Liver (tissue), 9 donors: Measurements from ENCODE around the gene PSD4. TPM values are rescaled to one million over a fixed set of nuclear protein-coding genes. Genes with fewer than 3 reads are reported as not detected.

Source experiments
- DNase-seq: peaks from one replicate; pipeline ENCODE4 v3.0.0-alpha.2; 2017; ENCODE audit warnings: low spot score
- H3K27ac ChIP-seq, 2 donors: one replicate each; pipeline ENCODE4 v1.7.0; 2013; ENCODE audit warnings: inconsistent platforms in 2 of 2, low read length in 2 of 2, control low read depth in 1 of 2, low read depth in 1 of 2, mild to moderate bottlenecking in 1 of 2
- H3K27me3 ChIP-seq, 4 donors: one replicate each; pipeline versions ENCODE4 v1.6.1 to v1.7.0; 2013; ENCODE audit warnings: low read length in 3 of 4, inconsistent platforms in 1 of 4, mild to moderate bottlenecking in 1 of 4, moderate library complexity in 1 of 4; ENCODE audit not compliant: control insufficient read depth in 4 of 4, insufficient read depth in 4 of 4
- H3K36me3 ChIP-seq, 4 donors: one replicate each; pipeline versions ENCODE4 v1.6.1 to v1.7.0; 2013; ENCODE audit warnings: low read length in 3 of 4, mild to moderate bottlenecking in 3 of 4, low read depth in 1 of 4, moderate library complexity in 1 of 4; ENCODE audit not compliant: control insufficient read depth in 4 of 4, insufficient read depth in 3 of 4
- H3K4me1 ChIP-seq, 4 donors: one replicate each; pipeline versions ENCODE4 v1.6.1 to v1.7.0; 2013; ENCODE audit warnings: low read length in 3 of 4, mild to moderate bottlenecking in 3 of 4, moderate library complexity in 1 of 4; ENCODE audit not compliant: control insufficient read depth in 4 of 4, insufficient read depth in 4 of 4
- H3K4me3 ChIP-seq, 3 donors: one replicate each; pipeline versions ENCODE4 v1.6.1 to v1.7.0; 2013; ENCODE audit warnings: low read length in 3 of 3, control low read depth in 1 of 3, low read depth in 1 of 3, mild to moderate bottlenecking in 1 of 3
- H3K9ac ChIP-seq, 2 donors: one replicate each; pipeline ENCODE4 v1.7.0; 2013; ENCODE audit warnings: low read length in 2 of 2, mild to moderate bottlenecking in 2 of 2, moderate library complexity in 2 of 2, control low read depth in 1 of 2, low read depth in 1 of 2
- H3K9me3 ChIP-seq, 4 donors: one replicate each; pipeline versions ENCODE4 v1.6.1 to v1.7.0; 2013; ENCODE audit warnings: low read length in 3 of 4; ENCODE audit not compliant: control insufficient read depth in 4 of 4
- ATF3 ChIP-seq: IDR thresholded peaks from 2 replicates; pipeline ENCODE4 v1.6.1; 2016; ENCODE audit warnings: antibody characterized with exemption
- CTCF ChIP-seq: fragments of 150-350 bp; IDR thresholded peaks from 2 replicates; pipeline ENCODE4 v1.5.1; 2017; ENCODE audit warnings: improper control_type of control experiment, low read depth, low read length; ENCODE audit not compliant: missing input control
- EGR1 ChIP-seq, 2 donors: IDR thresholded peaks; 2 replicates each; pipeline ENCODE4 v1.6.1; 2016 to 2018; ENCODE audit warnings: antibody characterized with exemption in 2 of 2, low read depth in 2 of 2
- FOXA1 ChIP-seq: IDR thresholded peaks from 2 replicates; pipeline ENCODE4 v1.6.1; 2016; ENCODE audit warnings: antibody characterized with exemption
- FOXA2 ChIP-seq: IDR thresholded peaks from 2 replicates; pipeline ENCODE4 v1.6.1; 2016; ENCODE audit warnings: antibody characterized with exemption
- GABPA ChIP-seq, 2 donors: IDR thresholded peaks in 1 of 2; conservative IDR thresholded peaks in 1 of 2; 2 replicates each; pipeline ENCODE4 v1.6.1; 2016; ENCODE audit warnings: antibody characterized with exemption in 2 of 2, mild to moderate bottlenecking in 1 of 2, moderate library complexity in 1 of 2
- HNF4A ChIP-seq, 2 donors: conservative IDR thresholded peaks; 2 replicates each; pipeline ENCODE4 v1.6.1; 2016; ENCODE audit warnings: antibody characterized with exemption in 2 of 2, mild to moderate bottlenecking in 2 of 2
- HNF4G ChIP-seq: IDR thresholded peaks from 2 replicates; pipeline ENCODE4 v1.6.1; 2016; ENCODE audit warnings: antibody characterized with exemption
- JUND ChIP-seq, 2 donors: IDR thresholded peaks; 2 replicates each; pipeline ENCODE4 v1.6.1; 2016; ENCODE audit warnings: antibody characterized with exemption in 2 of 2
- MAX ChIP-seq: IDR thresholded peaks from 2 replicates; pipeline ENCODE4 v1.6.1; 2016; ENCODE audit warnings: antibody characterized with exemption
- NR2F2 ChIP-seq: IDR thresholded peaks from 2 replicates; pipeline ENCODE4 v1.6.1; 2016; ENCODE audit warnings: antibody characterized with exemption
- RAD21 ChIP-seq, 2 donors: IDR thresholded peaks; 2 replicates each; pipeline ENCODE4 v1.6.1; 2016; ENCODE audit warnings: antibody characterized with exemption in 2 of 2, mild to moderate bottlenecking in 2 of 2
- REST ChIP-seq: IDR thresholded peaks from 2 replicates; pipeline ENCODE4 v1.6.1; 2016; ENCODE audit warnings: antibody characterized with exemption, mild to moderate bottlenecking
- RXRA ChIP-seq, 2 donors: IDR thresholded peaks; 2 replicates each; pipeline ENCODE4 v1.6.1; 2017 to 2018; ENCODE audit warnings: antibody characterized with exemption in 2 of 2, mild to moderate bottlenecking in 1 of 2
- SP1 ChIP-seq: IDR thresholded peaks from 2 replicates; pipeline ENCODE4 v1.6.1; 2018; ENCODE audit warnings: antibody characterized with exemption, mild to moderate bottlenecking
- TAF1 ChIP-seq: conservative IDR thresholded peaks from 2 replicates; pipeline ENCODE4 v1.6.1; 2016; ENCODE audit warnings: antibody characterized with exemption, mild to moderate bottlenecking
- YY1 ChIP-seq: IDR thresholded peaks from 2 replicates; pipeline ENCODE4 v1.6.1; 2016; ENCODE audit warnings: antibody characterized with exemption, mild to moderate bottlenecking
- ZBTB33 ChIP-seq: IDR thresholded peaks from 2 replicates; pipeline ENCODE4 v1.6.1; 2016; ENCODE audit warnings: antibody characterized with exemption
- WGBS: extraction: QIAGEN DNeasy Blood & Tissue Kit; methylation state at CpG from one replicate; pipeline ENCODE4 v1.1.7; 2013; 5-methylcytosine and 5-hydroxymethylcytosine counted together
- polyA plus RNA-seq, 2 donors: library from polyadenylated mRNA; stranded (reverse) in 1 of 2; unstranded in 1 of 2; fragments of 200-250 nt in 1 of 2; fragments of >200 nt in 1 of 2; fragmentation: Nextera tagmentation in 1 of 2; extraction: Ambion mirVana in 1 of 2; gene quantifications; one replicate each; pipeline versions ENCODE4 v1.2.1 to v1.2.3, GENCODE V29; 2013 to 2015
- total RNA-seq, 2 donors: library from RNA; depleted of rRNA; stranded (reverse); fragments of >200 nt; gene quantifications; one replicate each; pipeline ENCODE4 v1.2.3, GENCODE V29; 2014
- donor health status: healthy.
- donor health status: healthy.
- donor health status: healthy.
- donor health status: healthy.
- donor health status: healthy.

Gene PSD4
- total and polyA plus RNA-seq, 4 donors: 16.4 to 83.2 (median 34.4) TPM

GRCh38 chr2:113167115-113167932, 6.4 kb upstream of the PSD4 start:
- H3K27me3 ChIP-seq: no peaks in the 10 kb centered on the region
- H3K4me3 ChIP-seq: no peak overlapping the region
- DNase-seq: peak; percentile 67
- peak; percentile 91 to 96 for TF ChIP-seq JUND (IDR thresholded peaks at IDR 0.05)
- TF ChIP-seq YY1: peak; percentile 95
- TF ChIP-seq FOXA2: peak; percentile 92
- no peak for TF ChIP-seq ATF3
- peak; percentile 97 for TF ChIP-seq SP1
- TF ChIP-seq RXRA (IDR thresholded peaks at IDR 0.05): peak; percentile 97 to 98
- TF ChIP-seq RAD21 (IDR thresholded peaks at IDR 0.05): peak; percentile 51 to 65
- TF ChIP-seq TAF1: peak; percentile 84
- TF ChIP-seq GABPA (IDR thresholded peaks at IDR 0.05 in 1 of 2, conservative IDR thresholded peaks at IDR 0.05 in 1 of 2): peak in 1 of 2 donors; percentile 81
- peak; percentile 25 for TF ChIP-seq HNF4G
- peak; percentile 84 to 92 for TF ChIP-seq HNF4A (conservative IDR thresholded peaks at IDR 0.05)
- TF ChIP-seq CTCF: no peak
- TF ChIP-seq MAX: peak; percentile 98
- peak in 1 of 2 donors; percentile 94 for TF ChIP-seq EGR1 (IDR thresholded peaks at IDR 0.05; ENCODE audit: low read depth in 2 of 2)
- peak; percentile 91 for TF ChIP-seq ZBTB33
- TF ChIP-seq FOXA1: peak; percentile 77
- peak; percentile 75 for TF ChIP-seq REST
- peak; percentile 93 for TF ChIP-seq NR2F2
- peaks cover 9 to 53% (median 40%) of the 10 kb centered on the region in 4 donors for H3K4me1 ChIP-seq
- peak overlapping the region; percentile 75 to 83 for H3K27ac ChIP-seq
- H3K9me3 ChIP-seq: no peaks in the 10 kb centered on the region
- WGBS: 27% methylated on average over 12 of the region's 12 CpGs
- peak overlapping the region in 1 of 2 donors; percentile 77 for H3K9ac ChIP-seq
- peaks cover 0 to 1% (median 0%) of the 10 kb centered on the region in 4 donors for H3K36me3 ChIP-seq
